SK-N-SH (cell line): ENCODE measurements around the gene UPP2. TPM values are rescaled to one million over a fixed set of nuclear protein-coding genes. Genes with fewer than 3 reads are reported as not detected.

Source experiments
- CTCF ChIA-PET: fragments of 300-600, 350-600 bp; formaldehyde crosslinking; extraction: SDS; loops from one replicate; lab custom pipeline; 2021; lab: Yijun Ruan, JAX
- POLR2A ChIA-PET: fragments of 350-600 bp; sonication (Branson Sonifier 250); formaldehyde crosslinking; extraction: SDS; loops from one replicate; lab custom pipeline; 2020; ENCODE audit warnings: antibody characterized with exemption, inconsistent platforms; lab: Yijun Ruan, JAX
- DNase-seq: peaks from one replicate; pipeline ENCODE4 v3.0.0; 2012
- H2AFZ ChIP-seq: fragments of 200-600 bp; sonication (generic); 2 replicates; pipeline ENCODE4 v1.8.1; 2016; ENCODE audit warnings: antibody characterized with exemption, mild to moderate bottlenecking, low read depth
- H3F3A ChIP-seq: fragments of 200-600 bp; sonication (generic); replicated peaks from 2 replicates; pipeline ENCODE3; 2016; ENCODE audit warnings: antibody characterized with exemption, mild to moderate bottlenecking; ENCODE audit not compliant: insufficient read depth
- H3K27ac ChIP-seq, 2 experiments: fragments of 200-500 bp in 1 of 2; fragments of 200-600 bp in 1 of 2; sonication (Bioruptor generic) in 1 of 2; sonication (generic), shearing (Covaris generic) in 1 of 2; 2 replicates each; pipeline versions ENCODE4 v1.5.1 to v1.6.1; 2014 to 2016; ENCODE audit warnings: low read depth in 2 of 2, inconsistent platforms in 1 of 2, low read length in 1 of 2, mild to moderate bottlenecking in 1 of 2, mixed read lengths in 1 of 2
- H3K27me3 ChIP-seq: fragments of 200-600 bp; sonication (generic), shearing (Covaris generic); 2 replicates; pipeline ENCODE4 v1.6.1; 2016; ENCODE audit warnings: mixed run types; ENCODE audit not compliant: insufficient read depth
- H3K36me3 ChIP-seq, 2 experiments: fragments of 200-500 bp in 1 of 2; fragments of 200-600 bp in 1 of 2; sonication (Bioruptor generic) in 1 of 2; sonication (generic) in 1 of 2; replicated peaks in 1 of 2; 2 replicates each; pipeline versions ENCODE3 to v1.5.1; 2014 to 2016; ENCODE audit warnings: low read length in 1 of 2, mild to moderate bottlenecking in 1 of 2; ENCODE audit not compliant: insufficient read depth in 2 of 2, control insufficient read depth in 1 of 2
- H3K4me1 ChIP-seq, 2 experiments: fragments of 200-500 bp in 1 of 2; fragments of 200-600 bp in 1 of 2; sonication (Bioruptor generic) in 1 of 2; sonication (generic), shearing (Covaris generic) in 1 of 2; 2 replicates each; pipeline versions ENCODE4 v1.5.1 to v1.6.1; 2014 to 2016; ENCODE audit warnings: low read depth in 1 of 2, low read length in 1 of 2, mixed run types in 1 of 2; ENCODE audit not compliant: insufficient read depth in 2 of 2, control insufficient read depth in 1 of 2
- H3K4me2 ChIP-seq: fragments of 200-600 bp; sonication (generic), shearing (Covaris generic); 2 replicates; pipeline ENCODE4 v1.6.1; 2017; ENCODE audit warnings: mixed run types
- H3K4me3 ChIP-seq, 2 experiments: fragments of 200-500 bp in 1 of 2; fragments of 200-600 bp in 1 of 2; sonication (Bioruptor generic) in 1 of 2; sonication (generic), shearing (Covaris generic) in 1 of 2; 2 replicates each; pipeline versions ENCODE4 v1.5.1 to v1.8.1; 2014 to 2016; ENCODE audit warnings: low read depth in 2 of 2, inconsistent platforms in 1 of 2, low read length in 1 of 2, mild to moderate bottlenecking in 1 of 2, mixed read lengths in 1 of 2, moderate library complexity in 1 of 2
- H3K79me2 ChIP-seq: fragments of 200-600 bp; sonication (generic); 2 replicates; pipeline ENCODE4 v1.8.1; 2017; ENCODE audit warnings: mild to moderate bottlenecking; ENCODE audit not compliant: insufficient read depth
- H3K9ac ChIP-seq: fragments of 200-600 bp; sonication (generic); 2 replicates; pipeline ENCODE4 v1.6.1; 2017; ENCODE audit warnings: mixed run types
- H3K9me2 ChIP-seq: fragments of 200-600 bp; sonication (generic); 2 replicates; pipeline ENCODE4 v1.6.1; 2017; ENCODE audit warnings: mixed run types
- H3K9me3 ChIP-seq: fragments of 200-600 bp; sonication (generic); 2 replicates; pipeline ENCODE4 v1.6.1; 2017; ENCODE audit warnings: mixed run types, mild to moderate bottlenecking, moderate library complexity
- H4K20me1 ChIP-seq: fragments of 200-600 bp; sonication (generic); 2 replicates; pipeline ENCODE4 v1.6.1; 2017; ENCODE audit warnings: mild to moderate bottlenecking, mixed run types; ENCODE audit not compliant: insufficient read depth
- EZH2phosphoT487 ChIP-seq: fragments of 200-600 bp; sonication (generic); IDR thresholded peaks from 2 replicates; pipeline ENCODE4 v1.6.1; 2017; ENCODE audit warnings: low read depth, mixed run types, mild to moderate bottlenecking, antibody characterized with exemption, moderate library complexity, borderline replicate concordance
- FOSL2 ChIP-seq: IDR thresholded peaks from 2 replicates; pipeline ENCODE4 v1.4.0; 2012; ENCODE audit warnings: low read depth, mild to moderate bottlenecking, moderate library complexity, borderline replicate concordance
- FOXJ3 ChIP-seq: sonication (generic); formaldehyde crosslinking; IDR thresholded peaks from 2 replicates; pipeline ENCODE4 v1.5.1; 2020; ENCODE audit warnings: mild to moderate bottlenecking, missing genetic modification reagents
- FOXM1 ChIP-seq: IDR thresholded peaks from 2 replicates; pipeline ENCODE4 v1.4.0; 2012; ENCODE audit warnings: low read depth, mild to moderate bottlenecking
- GABPA ChIP-seq: IDR thresholded peaks from 2 replicates; pipeline ENCODE4 v1.4.0; 2012; ENCODE audit warnings: low read depth, mild to moderate bottlenecking
- GATA2 ChIP-seq: sonication (generic); formaldehyde crosslinking; IDR thresholded peaks from 2 replicates; pipeline ENCODE4 v1.5.0; 2020; ENCODE audit warnings: mild to moderate bottlenecking, missing genetic modification reagents
- JUND ChIP-seq: IDR thresholded peaks from 2 replicates; pipeline ENCODE4 v1.4.0; 2012
- MEF2A ChIP-seq: IDR thresholded peaks from 2 replicates; pipeline ENCODE4 v1.4.0; 2012; ENCODE audit warnings: low read depth, borderline replicate concordance
- NRF1 ChIP-seq: IDR thresholded peaks from 2 replicates; pipeline ENCODE4 v1.6.1; 2012; ENCODE audit warnings: low read depth, mild to moderate bottlenecking, low read length
- POLR2AphosphoS5 ChIP-seq: IDR thresholded peaks from 2 replicates; pipeline ENCODE4 v1.6.1; 2012; ENCODE audit warnings: low read depth, low read length
- RCOR1 ChIP-seq: fragments of 150-350 bp; IDR thresholded peaks from 2 replicates; pipeline ENCODE4 v1.6.1; 2017; ENCODE audit warnings: antibody characterized with exemption, low read length
- REST ChIP-seq: IDR thresholded peaks from 2 replicates; pipeline ENCODE4 v1.6.1; 2012; ENCODE audit warnings: mild to moderate bottlenecking, low read depth, low read length, moderate library complexity
- RXRA ChIP-seq: IDR thresholded peaks from 2 replicates; pipeline ENCODE4 v1.4.0; 2012; ENCODE audit warnings: low read depth, mild to moderate bottlenecking, borderline replicate concordance
- SMC3 ChIP-seq: IDR thresholded peaks from 2 replicates; pipeline ENCODE4 v1.6.1; 2012; ENCODE audit warnings: low read depth, low read length, improper control_type of control experiment
- TCF12 ChIP-seq: IDR thresholded peaks from 2 replicates; pipeline ENCODE4 v1.4.0; 2012
- TEAD4 ChIP-seq: IDR thresholded peaks from 2 replicates; pipeline ENCODE4 v1.4.0; 2012; ENCODE audit warnings: mild to moderate bottlenecking, borderline replicate concordance; ENCODE audit not compliant: insufficient read depth
- USF2 ChIP-seq: fragments of 150-350 bp; IDR thresholded peaks from 2 replicates; pipeline ENCODE4 v1.6.1; 2017; ENCODE audit warnings: antibody characterized with exemption, low read length, low read depth, borderline replicate concordance
- ZBTB33 ChIP-seq: IDR thresholded peaks from 2 replicates; pipeline ENCODE4 v1.4.0; 2012; ENCODE audit warnings: low read depth, borderline replicate concordance
- WGBS: methylation state at CpG from one replicate; pipeline ENCODE4 v1.1.6; 2017; ENCODE audit warnings: low lambda C conversion rate; 5-methylcytosine and 5-hydroxymethylcytosine counted together
- polyA plus RNA-seq, 3 experiments: library from polyadenylated mRNA; depleted of rRNA; stranded (reverse); fragments of >200 nt; gene quantifications; 2 replicates each; pipeline ENCODE4 v1.2.3, GENCODE V29; 2012

Gene UPP2
- polyA plus RNA-seq, 1 of the 3 experiments (the other 2 are of a cell fraction): not detected

- no peaks in the 10 kb centered on the region for H3K79me2 ChIP-seq
- no peaks in the 10 kb centered on the region for H3K9me2 ChIP-seq
- no peak overlapping the region for H3K4me3 ChIP-seq
- H3K9me3 ChIP-seq: no peaks in the 10 kb centered on the region
- ChIA-PET CTCF (no interaction called here), POLR2A (no interaction called here)
- 41% methylated on average over 5 of the region's 5 CpGs for WGBS
- no peaks in the 10 kb centered on the region for H3K27me3 ChIP-seq
- TF ChIP-seq TEAD4 (no peak), FOXJ3 (no peak), MEF2A (no peak), FOSL2 (no peak), GATA2 (CRISPR knock-in tag) (no peak), GABPA (no peak), POLR2AphosphoS5 (no peak), USF2 (no peak), TCF12 (no peak), RCOR1 (no peak), NRF1 (no peak), JUND (no peak), SMC3 (no peak), EZH2phosphoT487 (no peak), FOXM1 (no peak), RXRA (no peak), REST (no peak), ZBTB33 (no peak)
- no peaks in the 10 kb centered on the region for H3F3A ChIP-seq
- DNase-seq: no peak
- H2AFZ ChIP-seq: no peak overlapping the region
- H3K36me3 ChIP-seq: no peaks in the 10 kb centered on the region
- H3K4me2 ChIP-seq: no peak overlapping the region
- no peaks in the 10 kb centered on the region for H4K20me1 ChIP-seq
- no peaks in the 10 kb centered on the region for H3K4me1 ChIP-seq
- no peak overlapping the region for H3K9ac ChIP-seq
- H3K27ac ChIP-seq: no peak overlapping the region
Measured at GRCh38 chr2:158089322-158089721, 12.4 kb upstream of the UPP2 start.
